Natural killer cell treated with Interleukin-12 subunit alpha and Interleukin-12 subunit beta and Interleukin-15 and Interleukin-18, amount 100 ng/mL, for 72 hours (primary cell): ENCODE results near the gene MICU1. TPM values are rescaled to one million over a fixed set of nuclear protein-coding genes. Genes with fewer than 3 reads are reported as not detected.
A peak's percentile ranks its signal among the peaks of the same experiment; 100 is the strongest.

Source experiments
- ATAC-seq, 2 donors: fragments of 150-1000 bp; cut with Tn5 transposase in 1 of 2; sonication (Bioruptor Pico), chemical (Tn5 transposase) in 1 of 2; 2 replicates each; pipeline ENCODE4 v1.10.0; 2021
- DNase-seq: peaks from one replicate; pipeline ENCODE4 v3.0.0; 2022; ENCODE audit warnings: low spot score
- H3K27ac Mint-ChIP-seq, 2 donors: 1 replicate in 1 of 2; 2 replicates in 1 of 2; pipeline ENCODE4 v1.8.0; 2022; ENCODE audit warnings: mixed read lengths in 2 of 2, mild to moderate bottlenecking in 1 of 2, moderate library complexity in 1 of 2
- H3K27me3 Mint-ChIP-seq, 2 donors: 1 replicate in 1 of 2; 2 replicates in 1 of 2; pipeline ENCODE4 v1.8.0; 2022; ENCODE audit warnings: mixed read lengths in 2 of 2
- H3K36me3 Mint-ChIP-seq: one replicate; pipeline ENCODE4 v1.8.0; 2022; ENCODE audit warnings: mixed read lengths
- H3K4me1 Mint-ChIP-seq, 2 donors: 1 replicate in 1 of 2; 2 replicates in 1 of 2; pipeline ENCODE4 v1.8.0; 2022; ENCODE audit warnings: low read depth in 2 of 2, mixed read lengths in 2 of 2, mild to moderate bottlenecking in 1 of 2
- H3K4me3 Mint-ChIP-seq: one replicate; pipeline ENCODE4 v1.8.0; 2022; ENCODE audit warnings: mixed read lengths
- H3K9me3 Mint-ChIP-seq: 2 replicates; pipeline ENCODE4 v1.8.0; 2022; ENCODE audit warnings: mixed read lengths
- total RNA-seq, 2 donors: library from RNA; stranded (reverse); gene quantifications; one replicate each; pipeline ENCODE4 v1.2.3, GENCODE V29; 2022

Gene MICU1
- total RNA-seq, 2 donors from 2014 or later = 40.8 to 43.0 TPM

GRCh38 chr10:72337039-72337629, 288.7 kb downstream of the MICU1 start:
- ATAC-seq (peak in 1 of 2 donors; percentile 46), DNase-seq (peak; percentile 75)
- no peaks in the 10 kb centered on the region for H3K9me3 Mint-ChIP-seq
- H3K27ac Mint-ChIP-seq = peak overlapping the region; percentile 92
- H3K4me1 Mint-ChIP-seq = peaks cover 59 to 61% of the 10 kb centered on the region in 2 donors
- peak overlapping the region; percentile 76 for H3K4me3 Mint-ChIP-seq
- H3K27me3 Mint-ChIP-seq = no peaks in the 10 kb centered on the region
- peaks cover 6% of the 10 kb centered on the region for H3K36me3 Mint-ChIP-seq

- DNase-seq = no peak
- Mint-ChIP-seq H3K4me1 (peaks cover 60 to 64% of the 10 kb centered on the region in 2 donors), H3K4me3 (peak overlapping the region; percentile 76), H3K27me3 (no peaks in the 10 kb centered on the region), H3K27ac (peak overlapping the region; percentile 92), H3K9me3 (no peaks in the 10 kb centered on the region), H3K36me3 (peaks cover 6% of the 10 kb centered on the region)
- ATAC-seq = no peak
Observed at GRCh38 chr10:72336259-72337038, 289.4 kb downstream of the MICU1 start.

GRCh38 chr10:72335394-72336258, 290.3 kb downstream of the MICU1 start:
- Mint-ChIP-seq H3K27me3 (no peaks in the 10 kb centered on the region), H3K36me3 (peaks cover 6% of the 10 kb centered on the region), H3K4me3 (peak overlapping the region; percentile 76), H3K27ac (peak overlapping the region; percentile 92), H3K4me1 (peaks cover 60 to 64% of the 10 kb centered on the region in 2 donors), H3K9me3 (no peaks in the 10 kb centered on the region)
- DNase-seq (peak; percentile 76), ATAC-seq (peak; percentile 50 to 62)

GRCh38 chr10:72334825-72335393, 291.0 kb downstream of the MICU1 start:
- peak; percentile 76 for ATAC-seq
- peak overlapping the region; percentile 92 for H3K27ac Mint-ChIP-seq
- peak; percentile 92 for DNase-seq
- no peaks in the 10 kb centered on the region for H3K9me3 Mint-ChIP-seq
- peaks cover 6% of the 10 kb centered on the region for H3K36me3 Mint-ChIP-seq
- H3K4me3 Mint-ChIP-seq = peak overlapping the region; percentile 76
- peaks cover 65 to 66% of the 10 kb centered on the region in 2 donors for H3K4me1 Mint-ChIP-seq
- H3K27me3 Mint-ChIP-seq = no peaks in the 10 kb centered on the region

GRCh38 chr10:72334196-72334824, 291.6 kb downstream of the MICU1 start:
- Mint-ChIP-seq H3K36me3 (peaks cover 6% of the 10 kb centered on the region), H3K27ac (peak overlapping the region; percentile 92), H3K9me3 (no peaks in the 10 kb centered on the region), H3K27me3 (no peaks in the 10 kb centered on the region), H3K4me3 (peak overlapping the region; percentile 76), H3K4me1 (peaks cover 70 to 71% of the 10 kb centered on the region in 2 donors)
- ATAC-seq (no peak), DNase-seq (no peak)

GRCh38 chr10:72333112-72334015, 292.5 kb downstream of the MICU1 start:
- H3K27ac Mint-ChIP-seq = peak overlapping the region; percentile 92
- peaks cover 73 to 76% of the 10 kb centered on the region in 2 donors for H3K4me1 Mint-ChIP-seq
- peak overlapping the region; percentile 76 for H3K4me3 Mint-ChIP-seq
- H3K27me3 Mint-ChIP-seq = no peaks in the 10 kb centered on the region
- peaks cover 6% of the 10 kb centered on the region for H3K36me3 Mint-ChIP-seq
- no peaks in the 10 kb centered on the region for H3K9me3 Mint-ChIP-seq
- no peak for ATAC-seq
- DNase-seq = no peak

GRCh38 chr10:72332423-72333111, 293.3 kb downstream of the MICU1 start:
- no peaks in the 10 kb centered on the region for H3K27me3 Mint-ChIP-seq
- H3K27ac Mint-ChIP-seq = peak overlapping the region; percentile 92
- no peak for ATAC-seq
- peaks cover under 1% of the 10 kb centered on the region for H3K36me3 Mint-ChIP-seq
- H3K9me3 Mint-ChIP-seq = no peaks in the 10 kb centered on the region
- DNase-seq = no peak
- peak overlapping the region; percentile 76 for H3K4me3 Mint-ChIP-seq
- peaks cover 79 to 81% of the 10 kb centered on the region in 2 donors for H3K4me1 Mint-ChIP-seq

- H3K27me3 Mint-ChIP-seq = no peaks in the 10 kb centered on the region
- peak overlapping the region; percentile 92 for H3K27ac Mint-ChIP-seq
- ATAC-seq (peak; percentile 89), DNase-seq (peak; percentile 95)
- peaks cover 78 to 79% of the 10 kb centered on the region in 2 donors for H3K4me1 Mint-ChIP-seq
- H3K36me3 Mint-ChIP-seq = peaks cover 2% of the 10 kb centered on the region
- H3K4me3 Mint-ChIP-seq = peak overlapping the region; percentile 76
- no peaks in the 10 kb centered on the region for H3K9me3 Mint-ChIP-seq
Observed at GRCh38 chr10:72331575-72332422, 294.1 kb downstream of the MICU1 start.

- H3K4me1 Mint-ChIP-seq = peaks cover 66 to 67% of the 10 kb centered on the region in 2 donors
- peaks cover 4% of the 10 kb centered on the region for H3K36me3 Mint-ChIP-seq
- DNase-seq (no peak), ATAC-seq (no peak)
- peak overlapping the region; percentile 47 for H3K4me3 Mint-ChIP-seq
- H3K9me3 Mint-ChIP-seq = no peaks in the 10 kb centered on the region
- H3K27ac Mint-ChIP-seq = peak overlapping the region; percentile 92
- H3K27me3 Mint-ChIP-seq = no peaks in the 10 kb centered on the region
Observed at GRCh38 chr10:72330069-72330426, 295.8 kb downstream of the MICU1 start.

- ATAC-seq (no peak), DNase-seq (no peak)
- H3K4me1 Mint-ChIP-seq = peaks cover 61 to 65% of the 10 kb centered on the region in 2 donors
- no peaks in the 10 kb centered on the region for H3K9me3 Mint-ChIP-seq
- peak overlapping the region; percentile 92 for H3K27ac Mint-ChIP-seq
- no peaks in the 10 kb centered on the region for H3K27me3 Mint-ChIP-seq
- peaks cover 4% of the 10 kb centered on the region for H3K36me3 Mint-ChIP-seq
- H3K4me3 Mint-ChIP-seq = peak overlapping the region; percentile 47
Observed at GRCh38 chr10:72329290-72330068, 296.4 kb downstream of the MICU1 start.

- Mint-ChIP-seq H3K27me3 (no peaks in the 10 kb centered on the region), H3K9me3 (no peaks in the 10 kb centered on the region), H3K4me1 (peaks cover 60 to 62% of the 10 kb centered on the region in 2 donors), H3K36me3 (peaks cover 4% of the 10 kb centered on the region), H3K27ac (peak overlapping the region; percentile 89 to 92), H3K4me3 (peak overlapping the region; percentile 99)
- no peak for DNase-seq
- no peak for ATAC-seq
Observed at GRCh38 chr10:72328829-72329204, 297.1 kb downstream of the MICU1 start.
